Muscle of leg (tissue), 11 donors: ENCODE data around the gene KRT39. TPM values are rescaled to one million over a fixed set of nuclear protein-coding genes. Genes with fewer than 3 reads are reported as not detected.
"Not testable (repeated sequence)": the region's sequence is repeated elsewhere in the genome, so short reads cannot be mapped to it uniquely, and the experiment has no call there.

Experiments used
- DNase-seq: peaks from one replicate; pipeline ENCODE4 v3.0.0; 2013
- H3K27ac ChIP-seq: one replicate; pipeline ENCODE4 v1.5.1; 2013; ENCODE audit warnings: mild to moderate bottlenecking, low read length, control low read depth
- H3K27me3 ChIP-seq: one replicate; pipeline ENCODE4 v1.6.1; 2013; ENCODE audit warnings: low read length; ENCODE audit not compliant: control insufficient read depth, insufficient read depth
- H3K36me3 ChIP-seq: one replicate; pipeline ENCODE4 v1.6.1; 2013; ENCODE audit warnings: low read length; ENCODE audit not compliant: control insufficient read depth, insufficient read depth
- H3K4me1 ChIP-seq: one replicate; pipeline ENCODE4 v1.6.1; 2013; ENCODE audit warnings: low read length; ENCODE audit not compliant: control insufficient read depth, insufficient read depth
- H3K4me3 ChIP-seq: one replicate; pipeline ENCODE4 v1.5.1; 2013; ENCODE audit warnings: low read length, control low read depth
- H3K9me3 ChIP-seq: replicated peaks from 2 replicates; pipeline ENCODE4 v1.6.1; 2013; ENCODE audit warnings: low read depth, low read length; ENCODE audit not compliant: control insufficient read depth
- WGBS: methylation state at CpG from one replicate; pipeline ENCODE4 v1.1.5; 2013; ENCODE audit warnings: missing lambda C conversion rate; ENCODE audit not compliant: insufficient coverage; 5-methylcytosine and 5-hydroxymethylcytosine counted together
- polyA plus RNA-seq, 8 donors: library from polyadenylated mRNA; unstranded; fragments of 120-200 nt; gene quantifications; one replicate each; pipeline versions ENCODE4 v1.2.1 to v1.2.3, GENCODE V29; 2013; ENCODE audit warnings: inconsistent platforms in 1 of 8, low replicate concordance in 1 of 8; ENCODE audit not compliant: insufficient read length in 8 of 8, insufficient read depth in 1 of 8
- total RNA-seq: library from RNA; stranded (reverse); fragments of 120-200 nt; gene quantifications from one replicate; pipeline ENCODE4 v1.2.4, GENCODE V29; 2013

Gene KRT39
- total and polyA plus RNA-seq, 9 donors: 2.1 to 8.1 (median 6.2) TPM

DNA sequence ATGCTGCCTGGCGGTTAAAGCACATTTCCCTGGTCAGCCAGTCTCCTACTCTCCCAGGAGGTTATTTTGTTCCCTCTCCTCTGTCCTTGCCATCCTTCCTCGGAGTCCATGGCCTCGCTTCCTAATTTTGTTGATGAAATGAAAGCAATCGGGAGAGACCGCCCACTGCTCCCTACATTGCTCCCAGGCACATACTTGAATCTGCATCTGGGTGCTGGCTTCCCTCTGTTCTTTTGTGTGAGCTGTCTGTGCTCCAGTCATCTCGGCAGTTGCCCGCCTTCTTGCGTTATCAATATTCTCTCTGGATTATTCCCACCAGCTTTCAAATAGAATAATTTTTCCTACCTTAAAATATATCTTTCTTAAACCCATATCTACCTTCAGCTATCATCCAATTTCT is 40.4 kb downstream of the KRT39 start:
- H3K27me3 ChIP-seq: peaks cover 7% of the 10 kb centered on the region
- no peaks in the 10 kb centered on the region for H3K4me1 ChIP-seq
- no peaks in the 10 kb centered on the region for H3K36me3 ChIP-seq
- H3K9me3 ChIP-seq: no peaks in the 10 kb centered on the region
- WGBS: 71% methylated on average over 6 of the region's 8 CpGs
- no peak for DNase-seq
- no peak overlapping the region for H3K4me3 ChIP-seq
- H3K27ac ChIP-seq: no peak overlapping the region

DNA sequence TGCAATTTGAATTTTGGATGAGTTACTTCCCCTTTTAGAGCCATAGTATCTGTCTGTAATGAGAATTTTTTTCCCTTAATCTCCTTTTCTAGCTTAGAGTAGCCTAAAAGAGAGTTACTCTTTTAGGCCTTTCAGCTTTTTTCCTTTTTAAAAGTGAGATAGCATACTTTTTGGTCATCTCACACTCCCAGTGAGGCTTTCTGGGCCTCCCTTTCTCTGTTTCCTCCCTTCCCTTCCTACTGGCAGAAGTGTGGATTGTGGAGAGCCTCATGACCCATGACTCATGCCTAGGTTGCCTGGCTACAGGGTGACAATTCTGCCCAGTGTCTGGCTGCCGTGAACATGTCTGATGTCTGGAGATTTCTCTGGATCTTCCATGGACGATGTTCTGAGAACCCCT is 44.5 kb downstream of the KRT39 start:
- no peak overlapping the region for H3K27ac ChIP-seq
- no peaks in the 10 kb centered on the region for H3K4me1 ChIP-seq
- H3K27me3 ChIP-seq: peaks cover 7% of the 10 kb centered on the region
- no peak overlapping the region for H3K4me3 ChIP-seq
- H3K9me3 ChIP-seq: no peaks in the 10 kb centered on the region
- H3K36me3 ChIP-seq: no peaks in the 10 kb centered on the region
- DNase-seq: peak; percentile 18
- WGBS: 39% methylated on average over 2 of the region's 2 CpGs

DNA sequence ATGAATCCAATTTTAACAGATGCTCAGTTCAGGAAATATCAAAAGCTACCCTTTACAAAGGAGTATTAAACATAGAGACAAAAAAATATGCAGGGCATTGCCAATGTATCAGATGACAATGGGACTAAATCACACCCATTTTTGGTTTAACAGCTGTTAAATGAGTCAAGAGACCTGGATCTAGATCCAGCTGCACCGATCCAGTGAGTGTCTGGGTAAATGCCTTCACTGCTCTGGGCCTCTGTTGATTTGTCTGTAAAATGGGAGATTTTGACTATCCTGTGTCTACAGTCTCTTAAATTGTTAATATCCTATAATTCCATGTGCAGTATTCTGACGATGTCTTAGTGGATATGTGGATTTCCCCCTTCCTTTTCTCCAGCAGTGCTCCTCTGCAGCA is 45.7 kb downstream of the KRT39 start:
- H3K9me3 ChIP-seq: no peaks in the 10 kb centered on the region
- no peak overlapping the region for H3K27ac ChIP-seq
- H3K27me3 ChIP-seq: peaks cover 7% of the 10 kb centered on the region
- H3K4me3 ChIP-seq: no peak overlapping the region
- no peaks in the 10 kb centered on the region for H3K4me1 ChIP-seq
- no peak for DNase-seq
- no peaks in the 10 kb centered on the region for H3K36me3 ChIP-seq
- no CpG with 5 or more reads among the region's 2 CpGs for whole genome bisulfite sequencing

DNA sequence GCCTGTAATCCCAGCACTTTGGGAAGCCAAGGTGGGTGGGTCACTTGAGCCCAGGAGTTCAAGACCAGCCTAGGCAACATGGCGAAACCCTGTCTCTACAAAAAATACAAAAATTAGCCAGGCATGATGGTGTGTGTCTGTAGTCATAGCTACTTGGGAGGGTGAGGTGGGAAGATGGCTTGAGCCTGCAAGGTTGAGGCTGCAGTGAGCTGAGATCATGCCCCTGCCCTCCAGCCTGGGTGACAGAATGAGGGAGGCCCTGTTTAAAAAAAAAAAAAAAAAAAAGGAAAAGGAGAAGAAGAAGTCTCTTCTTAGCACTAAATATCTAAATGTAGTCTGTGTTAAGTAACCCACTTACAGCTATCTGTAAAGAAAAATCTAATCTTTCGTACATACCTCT is 49.6 kb downstream of the KRT39 start:
- H3K27me3 ChIP-seq, H3K9me3 ChIP-seq, H3K4me1 ChIP-seq, DNase-seq, H3K4me3 ChIP-seq, H3K36me3 ChIP-seq, H3K27ac ChIP-seq: not testable (repeated sequence)
- WGBS: no CpG with 5 or more reads among the region's 2 CpGs

DNA sequence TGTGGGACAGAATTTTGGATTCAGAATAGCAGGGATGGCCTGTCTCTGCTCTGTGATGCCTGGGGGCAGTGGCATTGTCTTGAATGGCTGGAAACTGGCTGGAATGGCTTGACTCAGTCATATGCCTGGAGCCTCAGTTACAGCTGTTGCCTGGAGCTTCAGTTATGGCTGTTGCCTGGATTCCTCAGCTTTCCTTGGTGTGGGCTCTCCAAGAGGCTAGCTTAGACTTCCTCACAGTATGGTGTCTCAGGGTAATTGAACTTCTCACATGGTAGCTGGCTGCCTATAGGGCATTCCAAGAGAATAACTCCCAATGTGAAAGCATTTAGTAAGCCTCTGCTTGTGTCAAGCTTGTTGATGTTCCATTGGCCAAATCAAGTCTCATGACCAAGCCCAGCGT is 50.4 kb downstream of the KRT39 start:
- Histone ChIP-seq H3K27me3 (peaks cover 2% of the 10 kb centered on the region), H3K4me3 (no peak overlapping the region), H3K27ac (no peak overlapping the region), H3K36me3 (no peaks in the 10 kb centered on the region), H3K9me3 (no peaks in the 10 kb centered on the region), H3K4me1 (no peaks in the 10 kb centered on the region)
- DNase-seq: no peak
- no CpG with 5 or more reads among the region's 1 CpG for WGBS

DNA sequence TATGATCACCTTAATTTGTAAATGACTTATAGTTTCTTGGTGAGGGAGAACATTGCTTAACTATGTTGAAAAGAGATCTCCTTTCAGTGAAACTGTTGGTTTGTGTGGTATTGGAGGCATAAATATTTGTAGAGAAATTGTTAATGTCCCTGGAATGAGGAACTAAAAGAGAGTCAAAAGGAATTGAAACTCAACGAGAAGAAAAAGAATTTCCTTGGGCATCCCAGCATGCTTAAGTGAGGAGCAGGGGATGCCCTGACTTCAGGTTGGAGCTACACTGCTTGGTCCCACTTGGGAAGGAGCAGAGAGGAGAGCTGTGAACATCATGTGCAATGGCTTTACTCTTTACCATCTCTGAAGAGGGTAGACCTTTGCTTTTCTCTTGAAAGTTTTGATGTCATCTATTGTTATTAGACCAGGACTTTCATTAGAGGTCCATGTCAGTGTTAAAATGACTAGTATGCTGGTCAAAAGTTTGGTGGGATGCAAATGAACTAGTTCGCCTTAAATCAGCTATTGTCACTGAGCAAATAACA is 51.0 kb downstream of the KRT39 start:
- WGBS: 83% methylated on average over 1 of the region's 2 CpGs
- DNase-seq: no peak
- Histone ChIP-seq H3K4me1 (peaks cover 4% of the 10 kb centered on the region), H3K9me3 (no peaks in the 10 kb centered on the region), H3K36me3 (no peaks in the 10 kb centered on the region), H3K4me3 (no peak overlapping the region), H3K27me3 (peaks cover 2% of the 10 kb centered on the region), H3K27ac (no peak overlapping the region)

DNA sequence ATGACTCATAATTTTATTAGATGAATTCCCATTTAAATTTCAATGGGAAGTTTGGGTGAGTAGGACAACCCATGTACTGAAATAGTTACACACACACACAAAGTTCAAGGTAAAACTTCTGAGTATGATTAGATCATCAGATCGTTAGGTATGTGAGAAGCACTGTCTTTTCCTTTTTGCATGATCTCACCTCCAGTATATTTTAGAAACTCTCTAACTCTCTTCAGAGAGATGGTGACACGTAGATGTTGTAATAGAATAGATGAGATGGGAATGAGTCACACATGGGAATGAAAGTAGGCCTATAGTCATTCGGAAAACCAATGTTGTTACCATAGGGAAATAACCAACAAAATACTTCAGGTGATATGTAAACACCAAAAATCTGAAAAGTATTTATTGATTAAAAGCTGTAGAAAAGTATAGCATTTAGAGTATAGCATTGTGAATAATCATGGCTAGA is 51.5 kb downstream of the KRT39 start:
- H3K27ac ChIP-seq: no peak overlapping the region

DNA sequence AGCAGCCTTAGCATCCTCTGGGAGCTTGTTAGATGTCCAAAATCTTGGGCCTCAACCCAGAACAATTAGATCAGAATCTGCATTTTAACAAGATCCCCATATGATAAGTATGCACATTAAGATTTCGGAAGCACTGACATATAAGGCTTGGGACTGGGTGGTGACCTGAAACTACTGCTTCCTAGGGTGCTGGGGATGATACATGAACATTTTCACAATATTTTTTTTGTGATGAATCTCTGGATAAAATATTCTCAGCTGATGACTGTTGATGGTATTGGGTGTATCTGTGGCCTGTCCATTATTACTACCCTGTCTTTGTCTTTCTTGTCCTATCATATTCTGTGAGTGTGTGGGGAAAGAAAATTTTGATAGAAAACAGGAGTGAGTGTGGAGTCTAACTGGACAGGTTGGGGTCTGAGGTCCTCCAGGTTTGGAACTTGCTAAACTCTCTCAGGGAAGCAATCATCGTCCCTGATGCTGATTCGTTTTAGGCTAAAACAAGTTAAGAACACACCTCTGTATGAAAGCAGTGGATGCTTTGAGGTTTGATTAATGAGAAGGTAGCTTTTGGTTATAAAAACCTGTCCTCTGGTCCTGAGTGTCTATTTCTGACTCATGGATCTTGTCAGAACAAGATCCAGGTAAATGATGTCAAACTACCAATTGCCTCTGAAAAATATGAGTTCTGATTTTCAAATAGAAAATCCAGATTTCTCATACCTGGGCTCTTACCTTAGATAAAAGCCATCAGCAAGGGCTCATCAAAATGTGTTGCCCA is 52.5 kb downstream of the KRT39 start:
- Histone ChIP-seq H3K27ac (no peak overlapping the region), H3K27me3 (peaks cover 2% of the 10 kb centered on the region), H3K9me3 (no peaks in the 10 kb centered on the region), H3K4me3 (no peak overlapping the region), H3K36me3 (no peaks in the 10 kb centered on the region), H3K4me1 (peaks cover 8% of the 10 kb centered on the region)
- WGBS: 90% methylated on average over 2 of the region's 3 CpGs
- no peak for DNase-seq

More for the DNA sequence above, 51.5 kb downstream of the KRT39 start:
- H3K27me3 ChIP-seq: peaks cover 2% of the 10 kb centered on the region
- WGBS: no CpG with 5 or more reads among the region's 3 CpGs
- no peak overlapping the region for H3K4me3 ChIP-seq
- no peaks in the 10 kb centered on the region for H3K36me3 ChIP-seq
- DNase-seq: no peak
- H3K4me1 ChIP-seq: peaks cover 6% of the 10 kb centered on the region
- H3K9me3 ChIP-seq: no peaks in the 10 kb centered on the region

DNA sequence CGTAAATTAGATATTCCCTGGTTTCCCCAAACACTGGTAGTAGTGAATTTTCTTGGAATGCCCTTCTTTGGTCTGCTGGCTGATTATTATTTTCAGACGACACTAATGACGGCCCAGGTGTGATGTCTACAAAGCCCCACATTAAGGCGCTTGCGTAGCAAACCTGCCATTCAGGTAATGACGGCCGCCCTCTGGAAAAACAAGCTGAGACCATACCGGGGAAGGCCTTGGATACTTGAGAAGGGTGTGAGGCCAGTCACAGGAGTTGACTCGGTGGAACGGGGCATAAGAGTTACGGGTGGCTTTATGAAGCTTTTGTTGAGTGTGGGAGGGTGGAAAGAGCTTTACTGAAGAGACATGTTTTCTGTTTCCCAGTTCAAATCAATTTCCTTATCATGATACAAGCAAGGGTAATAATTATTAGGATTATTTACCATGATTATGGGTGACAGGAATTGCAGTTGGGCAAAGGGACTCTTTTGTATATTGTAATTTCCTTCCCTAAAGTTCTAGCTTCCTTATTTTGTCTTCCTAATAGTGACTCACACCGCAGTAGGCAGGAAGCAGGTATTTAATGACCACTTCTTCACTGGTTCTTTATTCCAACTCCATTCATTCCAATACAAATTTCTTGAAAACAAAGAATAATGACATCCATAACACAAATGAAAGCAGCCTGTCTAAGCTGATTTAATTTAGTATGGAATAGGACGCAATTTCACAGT is 54.1 kb downstream of the KRT39 start:
- no peak overlapping the region for H3K4me3 ChIP-seq
- H3K27ac ChIP-seq: no peak overlapping the region
- peaks cover 8% of the 10 kb centered on the region for H3K4me1 ChIP-seq
- H3K9me3 ChIP-seq: no peaks in the 10 kb centered on the region
- 90% methylated on average over 10 of the region's 13 CpGs for WGBS
- H3K36me3 ChIP-seq: no peaks in the 10 kb centered on the region
- H3K27me3 ChIP-seq: peaks cover 2% of the 10 kb centered on the region
- DNase-seq: no peak

DNA sequence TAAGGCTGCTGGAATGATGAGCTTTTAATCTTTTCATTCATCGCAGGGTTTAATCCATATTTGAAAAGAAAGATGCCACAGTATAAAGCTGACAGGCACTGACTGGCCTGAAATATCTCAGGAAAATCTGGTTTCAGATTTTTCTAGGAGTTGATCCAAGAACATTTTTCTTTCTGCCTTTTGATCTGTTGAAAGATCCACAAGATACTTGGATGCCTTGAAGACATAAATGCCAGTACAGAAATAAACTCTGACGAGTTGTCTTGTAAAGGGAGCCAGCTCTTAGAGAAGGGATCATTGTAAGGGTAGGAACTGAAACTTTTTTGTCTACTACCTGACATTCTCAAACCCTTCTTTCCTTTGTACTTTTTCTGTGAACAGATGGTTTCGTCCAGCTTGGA is 56.3 kb downstream of the KRT39 start:
- Histone ChIP-seq H3K27ac (no peak overlapping the region), H3K36me3 (no peaks in the 10 kb centered on the region), H3K4me3 (no peak overlapping the region), H3K9me3 (no peaks in the 10 kb centered on the region), H3K4me1 (peaks cover 8% of the 10 kb centered on the region), H3K27me3 (no peaks in the 10 kb centered on the region)
- peak; percentile 74 for DNase-seq
- WGBS: 71% methylated on average over 1 of the region's 3 CpGs
